Right lobe of liver (tissue), 6 donors: ENCODE results near the gene RNF208. TPM values are rescaled to one million over a fixed set of nuclear protein-coding genes. Genes with fewer than 3 reads are reported as not detected.
A peak's percentile ranks its signal among the peaks of the same experiment; 100 is the strongest.

ENCODE experiments used
- ATAC-seq, 4 donors: fragments of 200-7000 bp; cut with Tn5 transposase; one replicate each; pipeline ENCODE4 v1.9.1; 2020; ENCODE audit warnings: mild to moderate bottlenecking in 4 of 4, moderate library complexity in 4 of 4
- DNase-seq, 3 donors: peaks; one replicate each; pipeline ENCODE4 v3.0.0-alpha.2; 2020
- H3K27ac ChIP-seq, 3 donors: fragments of 200-600 bp; one replicate each; pipeline ENCODE4 v1.8.0; 2022
- H3K27me3 ChIP-seq, 2 donors: fragments of 200-600 bp; one replicate each; pipeline ENCODE4 v1.8.0; 2022
- H3K36me3 ChIP-seq, 4 donors: fragments of 200-600 bp; sonication (generic) in 1 of 4; one replicate each; pipeline versions ENCODE4 v1.5.1 to v1.8.0; 2017 to 2022; ENCODE audit warnings: control low read depth in 1 of 4
- H3K4me1 ChIP-seq, 4 donors: fragments of 200-600 bp; sonication (generic) in 1 of 4; one replicate each; pipeline versions ENCODE4 v1.5.1 to v1.8.0; 2017 to 2022; ENCODE audit warnings: control low read depth in 1 of 4
- H3K4me3 ChIP-seq, 3 donors: fragments of 200-600 bp; one replicate each; pipeline ENCODE4 v1.8.0; 2022
- H3K9me3 ChIP-seq, 4 donors: fragments of 200-600 bp; sonication (generic) in 1 of 4; one replicate each; pipeline versions ENCODE4 v1.5.1 to v1.8.0; 2017 to 2022; ENCODE audit warnings: control low read depth in 1 of 4
- POLR2A ChIP-seq: fragments of 450-650 bp; IDR thresholded peaks from one replicate; pipeline ENCODE4 v1.6.1; 2017; ENCODE audit warnings: antibody characterized with exemption, mild to moderate bottlenecking
- WGBS: methylation state at CpG from one replicate; pipeline ENCODE4 v1.1.6; 2018; ENCODE audit warnings: low coverage, low lambda C conversion rate; ENCODE audit not compliant: insufficient coverage; ENCODE audit errors: missing lambda C conversion rate; 5-methylcytosine and 5-hydroxymethylcytosine counted together
- intact Hi-C, 2 donors: fragments of 100-400 bp; cut with DNase I; formaldehyde crosslinking; loops; one replicate each; pipeline versions ENCODE4 v1.11.2 to v1.14.1; 2022
- total RNA-seq, 6 experiments: library from RNA; depleted of rRNA in 2 of 6; stranded (reverse); fragments of >200 nt in 2 of 6; fragmentation: NEBNext Ultra II Directional in 3 of 6; extraction: Animal tissue kit (Norgen Biotek cat#: 25700) in 3 of 6; gene quantifications; one replicate each; pipeline versions ENCODE4 v1.1.0 to v1.2.4, GENCODE V29; 2016 to 2023
- TF ChIP-seq, protein P1 (sequence below), 4 donors: fragments of 200-600 bp in 3 of 4; fragments of 450-650 bp in 1 of 4; IDR thresholded peaks; one replicate each; pipeline versions ENCODE4 v1.5.1 to v1.8.0; 2016 to 2022; ENCODE audit warnings: antibody characterized with exemption in 4 of 4, mild to moderate bottlenecking in 2 of 4
- donor health status: DM: no; HTN: yes; CAD: no.
- donor health status: DM: no; HTN: no; CAD: no.
- donor health status: DM: no; HTN: no; CAD: no.
- donor health status: DM: no; HTN: yes; CAD: no.
- donor health status: DM: no; HTN: yes; CAD: no.

RNF208 gene
- total RNA-seq, 6 experiments from 2014 or later = 3.5 to 12.2 (median 4.5) TPM

- H3K36me3 ChIP-seq = peaks cover 0 to 20% (median 2%) of the 10 kb centered on the region in 4 donors
- DNase-seq (peak in 2 of 3 donors; percentile 48 to 60), ATAC-seq (peak in 3 of 4 donors; percentile 36 to 59 (median 53))
- intact Hi-C loops = no loop called here
- peak overlapping the region in 1 of 3 donors; percentile 28 for H3K4me3 ChIP-seq
- no peaks in the 10 kb centered on the region for H3K9me3 ChIP-seq
- no peaks in the 10 kb centered on the region for H3K27me3 ChIP-seq
- peaks cover 0 to 25% (median 12%) of the 10 kb centered on the region in 4 donors for H3K4me1 ChIP-seq
- 25% methylated on average over 10 of the region's 19 CpGs for WGBS
- peak overlapping the region in 2 of 3 donors; percentile 41 to 47 for H3K27ac ChIP-seq
- TF ChIP-seq, protein P1, sequence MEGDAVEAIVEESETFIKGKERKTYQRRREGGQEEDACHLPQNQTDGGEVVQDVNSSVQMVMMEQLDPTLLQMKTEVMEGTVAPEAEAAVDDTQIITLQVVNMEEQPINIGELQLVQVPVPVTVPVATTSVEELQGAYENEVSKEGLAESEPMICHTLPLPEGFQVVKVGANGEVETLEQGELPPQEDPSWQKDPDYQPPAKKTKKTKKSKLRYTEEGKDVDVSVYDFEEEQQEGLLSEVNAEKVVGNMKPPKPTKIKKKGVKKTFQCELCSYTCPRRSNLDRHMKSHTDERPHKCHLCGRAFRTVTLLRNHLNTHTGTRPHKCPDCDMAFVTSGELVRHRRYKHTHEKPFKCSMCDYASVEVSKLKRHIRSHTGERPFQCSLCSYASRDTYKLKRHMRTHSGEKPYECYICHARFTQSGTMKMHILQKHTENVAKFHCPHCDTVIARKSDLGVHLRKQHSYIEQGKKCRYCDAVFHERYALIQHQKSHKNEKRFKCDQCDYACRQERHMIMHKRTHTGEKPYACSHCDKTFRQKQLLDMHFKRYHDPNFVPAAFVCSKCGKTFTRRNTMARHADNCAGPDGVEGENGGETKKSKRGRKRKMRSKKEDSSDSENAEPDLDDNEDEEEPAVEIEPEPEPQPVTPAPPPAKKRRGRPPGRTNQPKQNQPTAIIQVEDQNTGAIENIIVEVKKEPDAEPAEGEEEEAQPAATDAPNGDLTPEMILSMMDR (IDR thresholded peaks at IDR 0.05) = no peak
- no peak for TF ChIP-seq POLR2A
These were observed 46.6 kb upstream of the RNF208 start for GRCh38 chr9:137268538-137269201.

- intact Hi-C loops = no loop called here
- 81% methylated on average over 6 of the region's 6 CpGs for WGBS
- Histone ChIP-seq H3K4me1 (peaks cover 0 to 23% (median 12%) of the 10 kb centered on the region in 4 donors), H3K36me3 (peaks cover 0 to 21% (median 2%) of the 10 kb centered on the region in 4 donors), H3K4me3 (peak overlapping the region in 1 of 3 donors; percentile 28), H3K27ac (no peak overlapping the region), H3K9me3 (no peaks in the 10 kb centered on the region), H3K27me3 (no peaks in the 10 kb centered on the region)
- no peak for ATAC-seq
- DNase-seq = no peak
- TF ChIP-seq POLR2A = no peak
- TF ChIP-seq, protein P1 (IDR thresholded peaks at IDR 0.05) = no peak
These were observed 45.9 kb upstream of the RNF208 start for GRCh38 chr9:137267933-137268355.

- 33% methylated on average over 3 of the region's 34 CpGs for WGBS
- peak in 1 of 3 donors; percentile 45 for DNase-seq
- peaks cover 0 to 13% (median 2%) of the 10 kb centered on the region in 4 donors for H3K36me3 ChIP-seq
These were observed 44.8 kb upstream of the RNF208 start for GRCh38 chr9:137266585-137267453.

DNA sequence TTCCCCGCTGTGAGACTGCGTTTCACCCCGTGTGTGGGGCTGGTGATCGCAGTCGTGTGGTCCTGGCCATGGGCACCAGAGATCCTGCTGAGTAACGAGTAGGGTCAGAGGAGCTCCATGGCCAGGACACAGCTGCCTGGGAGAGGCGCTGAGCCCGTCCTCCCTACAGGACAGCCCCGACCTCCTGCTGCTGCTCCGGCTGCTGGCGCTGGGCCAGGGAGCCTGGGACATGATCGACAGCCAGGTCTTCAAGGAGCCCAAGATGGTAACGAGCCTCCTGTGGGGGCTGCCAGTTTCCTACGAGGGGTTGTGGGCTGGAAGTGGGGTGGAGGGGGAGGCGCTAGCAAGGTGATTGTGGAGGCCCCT is 44.1 kb upstream of the RNF208 start:
- TF ChIP-seq, protein P1 (IDR thresholded peaks at IDR 0.05) = no peak
- TF ChIP-seq POLR2A = no peak
- 100% methylated on average over 1 of the region's 15 CpGs for WGBS
- Histone ChIP-seq H3K36me3 (peaks cover 0 to 13% (median 2%) of the 10 kb centered on the region in 4 donors), H3K27me3 (no peaks in the 10 kb centered on the region), H3K9me3 (no peaks in the 10 kb centered on the region), H3K4me3 (no peak overlapping the region), H3K4me1 (peaks cover 0 to 23% (median 12%) of the 10 kb centered on the region in 4 donors), H3K27ac (no peak overlapping the region)
- DNase-seq = peak in 2 of 3 donors; percentile 26 to 49
- intact Hi-C loops = no loop called here
- ATAC-seq = no peak

More at GRCh38 chr9:137266585-137267453, 44.8 kb upstream of the RNF208 start:
- Histone ChIP-seq H3K9me3 (no peaks in the 10 kb centered on the region), H3K27ac (no peak overlapping the region), H3K4me3 (no peak overlapping the region), H3K4me1 (peaks cover 0 to 23% (median 12%) of the 10 kb centered on the region in 4 donors), H3K27me3 (no peaks in the 10 kb centered on the region)
- TF ChIP-seq, protein P1 (IDR thresholded peaks at IDR 0.05) = no peak
- TF ChIP-seq POLR2A = no peak
- intact Hi-C loops = no loop called here
- ATAC-seq = no peak
